SW 1271 (cell line): ENCODE data around the gene KCNJ10.

Experiments
- DNase-seq, 2 experiments: peaks; one replicate each; lab custom pipeline; 2025; lab: John Stamatoyannopoulos, UW

KCNJ10 gene

DNA sequence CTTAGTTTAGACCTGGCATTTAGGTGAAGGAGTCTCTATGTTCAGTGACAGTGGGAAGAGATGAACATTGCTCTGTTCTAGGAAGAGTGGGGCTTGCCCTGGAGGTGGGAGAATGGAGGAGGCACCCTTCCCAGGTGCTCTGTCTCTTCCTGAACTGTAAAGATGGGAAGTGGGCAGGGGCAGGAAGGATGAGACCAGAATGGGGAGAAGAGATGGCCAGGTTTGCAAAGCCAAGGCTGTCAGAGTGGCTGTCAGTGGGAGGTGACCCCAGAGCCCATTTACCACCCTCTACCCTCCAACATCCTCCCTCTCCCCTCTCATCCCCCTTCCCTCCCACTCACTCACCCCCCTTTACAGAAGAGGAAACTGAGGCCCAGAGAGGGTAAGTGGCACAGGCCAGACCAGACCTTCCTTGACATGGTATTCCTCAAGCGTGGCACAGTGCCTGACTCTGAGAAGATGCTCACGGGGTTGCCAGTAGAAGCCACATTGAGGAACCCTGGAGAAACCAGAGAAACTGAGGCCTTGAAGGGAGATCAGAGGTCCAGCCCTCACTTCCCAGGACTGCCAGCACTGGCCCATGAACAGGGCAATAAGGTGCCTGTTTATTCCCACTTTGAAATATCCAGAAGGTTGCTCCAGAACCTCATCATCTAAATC is 29.9 kb upstream of the KCNJ10 start:
- DNase-seq = no peak

DNA sequence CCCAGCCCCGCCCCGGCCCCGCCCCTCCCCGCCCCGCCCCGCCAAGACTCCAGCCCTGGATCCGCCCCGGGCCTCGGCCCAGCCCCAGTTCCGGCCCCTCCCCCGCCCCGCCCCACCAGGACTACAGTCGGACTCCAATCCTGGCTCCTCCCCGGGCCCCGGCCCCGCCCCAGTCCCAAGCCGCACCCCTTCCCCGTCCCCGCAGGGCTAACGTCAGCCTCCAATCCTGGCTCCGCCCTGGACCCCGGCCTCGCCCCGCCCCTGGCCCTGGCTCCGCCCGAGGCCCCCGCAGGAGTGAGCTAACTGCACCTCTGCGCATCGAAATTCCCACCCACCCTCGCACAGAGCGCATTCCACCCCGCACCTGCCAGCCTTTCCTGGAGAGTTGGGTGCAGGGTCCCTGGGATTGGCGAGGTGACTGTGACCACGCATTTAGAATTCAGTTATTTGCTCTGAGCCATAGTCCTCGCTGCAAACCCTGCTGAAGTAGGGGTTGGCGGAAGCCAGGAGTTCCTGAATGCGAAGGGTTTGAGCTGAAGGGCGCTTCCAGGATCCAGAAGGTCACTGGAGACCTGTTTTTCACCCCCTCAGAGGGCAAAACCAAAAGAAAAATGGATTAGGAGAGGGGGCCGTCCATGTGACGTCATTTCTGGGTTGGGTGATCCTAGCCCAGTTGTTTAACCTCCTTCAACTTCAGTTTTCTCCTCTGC is 29.0 kb upstream of the KCNJ10 start:
- DNase-seq = peak; percentile 25 to 73

DNA sequence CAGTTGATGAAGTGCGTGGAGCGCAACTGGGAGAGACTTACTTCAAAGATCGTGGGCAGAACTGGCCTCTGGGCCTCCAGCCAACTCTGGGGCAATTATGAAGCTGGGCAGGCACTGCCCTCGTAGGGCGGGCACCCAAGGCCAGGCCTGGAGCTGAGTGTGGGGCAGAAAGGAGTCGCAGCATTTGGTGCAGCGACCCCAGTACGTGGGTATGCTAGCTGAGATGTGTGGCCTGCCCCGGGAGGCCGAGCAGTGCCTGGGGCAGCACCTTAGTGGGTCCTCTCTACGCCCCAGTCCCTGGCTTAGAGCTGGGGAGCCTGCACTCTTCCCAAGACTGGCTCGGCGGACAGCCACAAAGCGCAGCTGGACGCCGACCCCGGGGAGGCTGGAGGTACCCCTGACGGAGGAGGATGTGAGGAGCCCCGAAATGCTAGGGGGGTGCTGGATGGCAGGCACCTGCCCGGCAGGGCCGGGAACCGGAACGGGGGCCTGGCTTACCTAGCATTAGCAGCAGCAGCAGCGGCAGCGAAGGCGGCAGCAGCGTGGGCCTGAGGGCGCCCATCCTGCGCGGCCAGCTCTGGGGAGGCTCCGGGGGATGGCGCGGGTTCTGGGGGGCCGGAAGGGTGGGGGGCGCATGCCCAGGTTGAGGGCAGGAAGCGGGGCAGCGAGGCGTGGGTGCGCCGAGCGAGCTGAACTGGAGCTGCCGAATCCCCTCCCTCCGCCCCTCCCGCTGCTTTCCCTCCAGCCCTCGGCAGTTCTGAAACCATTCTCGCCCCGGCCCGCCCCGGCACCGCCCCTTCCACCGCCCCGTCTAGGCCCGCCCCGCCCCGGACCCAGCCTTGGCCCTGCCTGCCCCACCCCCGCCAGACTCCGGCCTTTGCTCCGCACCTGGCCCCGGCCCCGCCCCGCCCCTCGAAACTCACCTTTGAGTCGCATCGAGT is 28.2 kb upstream of the KCNJ10 start, which contains the start of gene IGSF8:
IGSF8 (minus strand) TSS at position 709 of the 941 bp plus-strand sequence; CDS start at position 562, 147 bp downstream.
- peak in 1 of 2 experiments; percentile 47 for DNase-seq

DNA sequence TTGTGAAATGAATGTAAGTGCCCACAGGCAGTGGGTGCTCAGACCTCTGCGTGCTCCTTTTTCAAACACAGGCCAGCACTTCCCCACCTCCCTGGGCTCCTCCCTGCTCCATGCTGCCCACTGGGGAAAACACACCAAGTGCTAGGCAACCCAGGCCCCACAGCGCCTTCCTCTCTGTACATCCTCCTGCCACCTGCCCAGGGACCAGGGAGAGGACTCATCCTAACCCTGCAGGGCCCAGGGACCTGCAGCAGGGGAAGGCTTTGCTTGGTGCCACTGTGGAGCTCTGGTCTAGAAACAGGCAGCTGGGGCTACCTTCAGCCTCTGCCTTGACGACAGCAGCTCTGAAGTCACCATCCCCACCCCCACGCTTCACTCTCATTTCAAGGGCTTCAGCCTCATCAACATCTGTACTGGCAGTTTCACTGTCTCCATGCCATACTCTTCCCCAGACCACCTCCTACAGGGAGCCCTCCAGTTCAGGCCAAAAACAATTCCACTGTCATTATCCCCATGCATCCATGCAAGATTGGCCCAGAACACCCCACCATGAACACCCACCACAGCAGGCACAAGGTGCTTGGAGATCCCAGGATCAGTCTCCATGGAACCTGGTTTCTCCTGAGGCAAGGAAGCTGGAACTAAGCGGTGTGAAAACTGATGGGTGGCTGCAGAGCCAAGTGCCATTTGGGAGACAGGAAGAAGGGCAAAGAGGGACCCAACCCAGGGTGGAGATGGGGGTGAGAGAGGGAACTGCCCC is 27.4 kb upstream of the KCNJ10 start:
- DNase-seq = no peak

DNA sequence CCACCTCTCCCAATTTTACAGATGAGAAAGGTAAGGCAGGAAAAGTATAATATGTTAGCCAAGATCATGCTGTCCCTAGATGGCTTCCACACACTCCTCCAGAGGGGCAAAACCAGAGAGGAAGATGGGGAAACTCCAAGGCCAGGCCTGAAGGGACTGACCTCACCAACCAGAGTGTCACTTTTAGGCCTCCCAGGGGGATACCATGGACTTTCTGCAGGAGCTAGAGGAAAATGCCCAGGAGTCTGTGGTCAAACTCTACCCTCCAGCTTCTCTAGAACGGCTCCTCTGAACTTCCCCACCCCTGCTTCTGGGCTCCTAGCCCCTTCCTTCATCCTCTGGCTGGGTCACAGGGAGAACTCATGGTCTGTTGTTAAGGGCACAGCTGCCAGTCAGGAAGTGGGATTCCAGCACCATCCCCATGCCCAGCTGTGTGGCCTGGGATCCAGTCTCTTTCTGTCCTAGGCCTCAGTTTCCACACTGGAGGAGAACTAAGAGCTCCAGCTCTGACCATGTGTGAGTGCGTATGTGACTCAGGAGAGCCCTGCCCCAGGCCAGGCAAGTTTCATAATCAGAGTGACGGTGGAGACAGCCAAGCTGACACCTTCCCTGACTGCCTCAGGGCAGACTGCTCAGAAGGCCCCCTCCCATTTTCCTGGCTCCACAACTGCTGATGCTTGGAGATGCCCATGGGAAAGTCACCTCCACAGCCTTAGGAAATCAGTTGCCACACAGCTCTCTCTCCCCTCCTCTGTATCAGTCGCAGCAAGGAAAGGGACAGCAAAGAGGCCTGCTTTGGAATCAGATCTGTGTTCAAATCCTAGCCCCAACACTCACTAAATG is 26.5 kb upstream of the KCNJ10 start:
- DNase-seq = no peak

DNA sequence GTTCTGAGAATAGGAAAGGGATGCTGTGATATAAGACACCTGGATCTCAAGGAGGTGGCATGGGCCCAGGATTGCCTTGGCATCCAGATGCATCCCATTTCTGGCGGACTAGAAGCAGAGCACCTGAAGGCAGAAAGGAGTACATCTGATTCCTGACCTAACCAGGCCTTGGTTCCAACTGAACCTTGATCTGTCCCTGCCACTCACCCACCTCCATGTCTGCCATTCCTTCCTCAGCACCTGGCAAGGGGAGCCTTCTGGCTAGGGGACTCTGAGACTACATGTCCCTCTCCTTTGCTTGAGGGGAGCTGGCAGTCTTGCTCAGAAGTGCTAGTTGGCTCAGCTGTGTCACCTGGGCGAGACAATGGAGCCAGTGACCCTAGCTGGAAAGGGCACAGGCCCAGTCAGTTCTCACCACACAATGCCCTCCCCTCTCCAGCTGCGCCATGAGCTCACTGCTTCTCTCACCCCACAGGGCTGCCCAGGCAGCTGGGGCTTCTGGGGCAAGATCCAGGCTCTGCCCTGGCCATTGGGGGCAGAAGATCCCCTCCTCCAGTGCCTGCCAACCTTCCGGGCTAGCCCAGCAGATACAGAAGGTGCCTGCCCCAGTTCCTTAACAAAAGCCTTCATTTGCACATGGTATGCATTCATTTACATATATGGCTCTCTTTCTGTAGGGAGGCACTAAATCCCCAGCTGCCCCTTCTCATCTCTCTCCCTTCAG is 25.6 kb upstream of the KCNJ10 start:
- DNase-seq = no peak

DNA sequence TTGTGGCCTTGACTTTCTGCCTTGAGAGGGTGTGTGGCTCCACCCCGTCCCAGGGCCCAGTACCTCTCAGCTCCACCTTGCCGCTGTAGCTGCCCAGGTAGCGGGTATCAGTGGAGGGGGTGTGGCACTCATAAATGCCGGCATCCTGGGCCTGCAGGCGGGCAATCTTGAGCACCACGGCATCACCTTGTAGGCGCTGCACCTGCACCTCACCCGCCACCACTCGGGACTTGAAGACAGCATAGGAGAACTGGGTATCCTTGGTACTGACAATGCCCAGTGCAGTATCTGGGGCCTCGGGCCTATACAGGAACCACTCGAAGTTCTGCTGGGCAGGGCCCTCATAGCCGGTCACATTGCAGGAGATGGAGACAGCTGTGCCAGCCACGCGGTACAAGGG is 24.8 kb upstream of the KCNJ10 start:
- no peak for DNase-seq

DNA sequence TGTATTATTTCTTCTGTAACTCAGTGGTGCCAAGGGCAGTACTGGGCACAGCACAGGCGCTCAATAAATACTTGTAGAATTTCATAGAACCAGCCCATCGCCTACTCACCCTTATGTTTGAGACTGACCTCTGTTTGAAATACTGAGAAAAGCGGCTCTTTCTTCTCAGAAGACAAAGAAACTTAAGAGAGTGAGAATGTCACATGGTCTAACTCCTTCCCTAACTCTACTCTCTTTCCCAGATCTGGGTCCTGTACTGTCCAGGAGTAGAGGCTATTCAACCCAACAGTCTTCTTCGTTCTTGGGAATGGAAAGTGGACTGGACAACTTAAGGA is 24.3 kb upstream of the KCNJ10 start:
- no peak for DNase-seq

DNA sequence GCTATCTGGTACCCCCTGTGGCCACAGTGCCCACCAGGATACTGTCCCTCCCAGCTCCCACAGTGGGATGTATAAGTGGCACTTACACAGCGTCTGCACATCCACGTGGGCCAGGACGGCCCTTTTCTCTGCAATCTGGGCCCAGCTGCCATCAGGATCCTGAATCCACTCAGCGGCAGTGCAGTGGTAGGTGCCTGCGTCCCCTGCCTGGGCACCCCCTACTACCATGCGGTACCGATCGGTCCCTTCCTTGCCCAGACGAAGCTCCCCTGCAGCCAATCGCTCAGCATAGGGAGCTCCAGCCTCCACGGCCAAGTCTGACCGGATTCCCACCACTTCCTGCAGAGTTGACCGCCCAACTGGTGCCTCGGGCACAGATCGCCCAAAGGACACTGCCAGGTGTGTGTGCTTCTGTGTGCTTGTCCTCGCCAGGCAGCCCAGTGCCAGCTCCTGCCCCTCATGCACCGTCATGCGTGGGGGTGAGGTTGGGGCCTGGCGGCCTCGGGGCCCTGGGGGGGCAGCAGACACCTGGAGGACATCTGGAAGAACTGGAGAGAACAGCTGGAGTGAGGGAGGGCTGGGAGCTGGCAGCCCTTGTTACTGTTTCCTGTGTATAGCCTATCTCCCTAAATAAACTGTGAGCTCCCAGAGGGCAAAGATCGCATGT is 23.8 kb upstream of the KCNJ10 start:
- DNase-seq = no peak

DNA sequence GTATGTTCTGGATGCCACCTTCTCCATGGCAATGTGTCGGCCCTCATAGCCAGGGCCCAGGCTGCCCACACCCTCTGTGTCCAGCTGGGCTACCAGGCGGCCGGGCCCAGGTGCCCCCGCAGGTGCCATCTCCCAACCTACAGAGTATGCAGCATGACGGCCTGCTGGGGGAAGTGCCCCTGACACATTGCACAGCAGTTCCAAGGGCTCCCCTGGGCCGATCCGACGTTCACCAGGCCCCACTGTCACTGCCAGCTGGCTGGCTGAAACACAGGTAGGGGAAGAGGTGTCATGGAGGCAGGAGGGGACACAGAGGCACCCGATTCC is 23.1 kb upstream of the KCNJ10 start:
- DNase-seq = no peak

DNA sequence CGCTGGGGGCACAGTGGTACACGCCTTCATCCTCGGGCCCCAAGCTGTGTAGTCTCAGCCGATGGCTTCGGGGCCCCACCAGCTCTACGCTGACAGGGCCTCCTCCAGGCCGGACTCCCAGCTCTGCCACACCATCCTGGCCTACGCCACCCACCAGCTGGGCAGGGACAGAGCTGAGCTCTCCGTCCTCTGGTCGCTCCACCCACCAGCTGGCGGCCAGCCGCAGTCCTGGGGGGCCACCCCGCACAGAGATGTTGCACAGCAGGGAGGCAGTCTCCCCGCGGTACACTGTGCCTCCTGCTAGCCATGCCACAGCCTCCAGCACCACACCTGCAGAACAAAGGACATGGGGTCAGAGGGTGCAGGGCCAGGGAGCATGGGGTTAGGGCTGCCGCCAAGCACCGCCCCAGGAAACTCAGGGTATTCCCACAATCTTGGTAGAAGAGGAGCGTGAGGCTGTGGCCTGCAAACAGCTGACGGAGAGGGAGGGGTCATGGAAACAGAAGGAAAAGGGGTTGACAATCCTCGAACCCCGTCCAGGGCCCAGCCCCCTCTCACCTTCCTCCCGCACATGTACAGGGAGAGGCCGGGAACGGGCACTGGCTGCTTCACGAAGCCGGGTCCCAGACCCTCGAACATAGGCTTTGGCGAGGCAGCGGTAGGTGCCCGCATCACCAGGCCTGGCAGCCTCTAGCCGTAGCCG is 22.6 kb upstream of the KCNJ10 start:
- DNase-seq = no peak

DNA sequence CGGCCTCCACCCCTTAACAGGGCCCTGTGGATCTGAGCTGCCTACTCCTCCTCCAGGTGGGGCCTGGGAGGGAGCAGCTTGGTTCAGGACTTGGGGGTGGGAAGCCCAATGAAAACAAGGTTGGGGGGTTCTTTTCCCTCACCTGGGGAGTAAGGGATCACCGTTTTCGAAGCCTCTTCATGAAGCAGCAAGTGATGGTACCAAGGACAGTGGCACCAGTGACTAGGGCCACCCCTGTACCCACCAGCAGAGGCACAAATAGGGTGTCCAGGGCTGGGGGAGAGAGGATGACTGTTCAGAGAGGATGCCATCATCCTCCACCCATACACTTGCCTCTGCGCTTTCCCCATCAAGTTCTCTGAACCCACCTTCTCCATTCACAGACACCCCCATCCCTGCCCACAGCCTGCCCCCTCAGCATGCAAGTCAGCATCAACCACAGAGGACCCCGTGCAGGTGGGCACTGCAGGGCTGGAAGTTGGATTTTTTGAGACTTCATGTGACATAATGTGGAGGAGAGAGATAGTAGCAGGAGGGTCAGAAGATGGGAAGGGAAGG is 21.8 kb upstream of the KCNJ10 start:
- no peak for DNase-seq

DNA sequence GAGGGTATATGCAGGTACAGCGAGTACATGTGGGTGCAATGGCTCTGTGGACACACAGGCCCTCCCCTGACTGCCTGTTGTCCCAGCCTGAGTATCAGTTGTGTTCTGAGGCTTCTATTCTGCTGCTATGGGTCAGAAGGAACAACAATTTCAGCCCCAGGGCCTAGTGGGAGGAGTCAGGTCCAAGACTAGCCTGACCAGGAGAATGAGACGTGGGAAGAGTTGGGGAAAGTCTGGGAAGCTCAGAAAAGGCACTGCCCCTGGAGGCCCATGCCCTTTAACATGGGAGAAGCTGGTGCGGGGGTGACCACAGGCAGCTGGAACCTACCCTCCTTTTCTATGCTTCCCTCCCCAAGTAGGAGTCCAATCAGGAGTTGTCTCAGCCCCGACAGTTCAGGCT is 20.8 kb upstream of the KCNJ10 start:
- no peak for DNase-seq

DNA sequence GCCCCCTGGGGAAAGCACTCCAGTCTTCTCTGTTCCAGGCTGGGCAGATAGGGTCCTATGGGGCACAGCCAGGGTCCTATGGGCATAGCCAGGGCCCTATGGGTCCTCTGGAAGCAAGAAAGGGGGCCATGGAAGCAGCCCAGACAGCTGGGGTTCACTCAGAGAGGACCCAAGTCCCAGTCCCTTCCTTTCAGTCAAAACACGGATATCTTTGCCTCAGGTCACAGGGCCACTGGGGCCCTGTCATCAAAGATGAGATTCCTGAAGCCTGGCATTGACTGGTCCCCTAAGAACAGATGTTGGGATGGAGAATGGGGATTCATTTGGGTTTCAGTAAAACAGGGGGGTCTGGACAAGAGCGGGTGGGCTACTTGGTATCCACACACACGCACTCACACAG is 19.9 kb upstream of the KCNJ10 start:
- DNase-seq = no peak

DNA sequence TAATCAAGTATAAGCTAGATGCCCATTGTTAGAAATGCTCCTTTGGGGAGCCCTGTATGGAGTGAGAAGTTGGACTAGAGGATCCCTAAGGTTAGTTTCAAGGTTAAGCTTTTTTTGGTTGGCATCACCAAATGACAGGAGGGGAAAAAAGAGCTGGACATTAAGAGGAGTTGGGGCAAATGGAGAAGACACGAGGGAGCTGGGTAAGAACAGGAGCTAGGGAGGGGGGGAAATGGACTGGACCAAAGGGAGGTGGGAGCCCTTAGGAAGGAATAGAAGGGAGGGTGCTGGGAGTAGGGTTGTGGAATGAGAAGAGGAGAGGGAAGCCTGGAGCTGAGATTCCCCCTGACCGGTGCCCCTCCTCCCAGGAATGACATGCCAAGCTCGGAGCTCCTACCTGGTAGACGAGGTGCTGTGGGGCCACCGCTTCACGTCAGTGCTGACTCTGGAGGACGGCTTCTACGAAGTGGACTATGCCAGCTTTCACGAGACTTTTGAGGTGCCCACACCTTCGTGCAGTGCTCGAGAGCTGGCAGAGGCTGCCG is 17.2 kb upstream of the KCNJ10 start:
- DNase-seq = no peak

DNA sequence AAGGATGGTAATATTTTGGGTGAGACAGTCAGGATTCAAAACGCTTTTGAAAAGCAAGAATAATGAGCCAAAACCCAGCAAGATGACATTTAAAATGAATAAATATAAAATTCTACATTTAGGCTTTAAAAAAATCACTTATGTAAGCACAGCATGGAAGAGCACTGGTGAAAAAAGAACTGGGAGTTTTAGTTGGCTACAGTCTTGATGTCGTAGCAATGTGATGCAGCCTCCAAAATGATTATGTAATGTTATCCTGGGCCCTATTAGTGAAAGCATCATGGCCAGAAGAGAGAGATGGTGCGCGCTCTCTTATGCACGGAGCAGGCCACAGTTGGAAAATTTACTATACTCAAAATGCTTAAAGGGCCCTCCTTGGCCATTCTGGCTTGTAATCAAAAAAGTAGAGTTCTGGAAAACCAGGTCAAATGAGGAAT is 16.5 kb upstream of the KCNJ10 start:
- DNase-seq = no peak

DNA sequence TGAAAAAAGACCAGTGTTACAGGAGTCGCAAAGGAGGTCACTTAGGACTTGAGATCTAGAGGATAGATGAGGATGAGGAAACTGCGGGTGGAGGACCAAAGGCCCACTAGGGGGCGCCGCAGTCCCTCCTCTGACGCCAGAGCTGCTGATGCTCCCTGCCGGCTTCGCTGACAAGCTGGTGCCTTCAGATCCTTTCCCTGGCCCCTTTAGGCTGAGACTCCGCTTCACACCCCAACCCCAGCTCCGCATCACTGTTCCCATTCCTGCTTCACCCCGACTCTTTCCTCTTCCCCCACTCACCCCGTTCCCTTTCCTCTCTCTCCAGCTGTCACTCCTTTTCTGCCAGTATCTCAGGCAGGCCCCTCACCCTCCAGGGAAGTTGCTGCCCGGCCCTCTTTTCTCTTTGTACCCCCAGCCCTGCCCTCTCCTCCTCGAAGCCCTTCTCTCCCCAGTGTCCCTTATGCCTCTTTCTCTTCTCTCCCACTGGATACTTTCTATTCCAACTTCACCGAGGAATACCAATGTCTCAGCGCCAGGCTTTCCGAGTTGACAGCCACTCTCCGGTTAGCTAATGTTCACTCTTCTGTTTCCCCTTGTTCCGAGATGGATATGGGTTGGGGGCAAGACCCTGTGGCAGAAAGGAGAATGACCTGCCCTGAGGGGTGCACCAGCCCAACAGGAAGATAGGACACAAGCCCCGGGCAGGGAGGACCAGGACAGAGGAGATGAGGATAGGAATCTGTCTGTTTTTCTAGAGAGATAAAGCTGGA is 15.9 kb upstream of the KCNJ10 start:
- peak in 1 of 2 experiments; percentile 43 for DNase-seq

DNA sequence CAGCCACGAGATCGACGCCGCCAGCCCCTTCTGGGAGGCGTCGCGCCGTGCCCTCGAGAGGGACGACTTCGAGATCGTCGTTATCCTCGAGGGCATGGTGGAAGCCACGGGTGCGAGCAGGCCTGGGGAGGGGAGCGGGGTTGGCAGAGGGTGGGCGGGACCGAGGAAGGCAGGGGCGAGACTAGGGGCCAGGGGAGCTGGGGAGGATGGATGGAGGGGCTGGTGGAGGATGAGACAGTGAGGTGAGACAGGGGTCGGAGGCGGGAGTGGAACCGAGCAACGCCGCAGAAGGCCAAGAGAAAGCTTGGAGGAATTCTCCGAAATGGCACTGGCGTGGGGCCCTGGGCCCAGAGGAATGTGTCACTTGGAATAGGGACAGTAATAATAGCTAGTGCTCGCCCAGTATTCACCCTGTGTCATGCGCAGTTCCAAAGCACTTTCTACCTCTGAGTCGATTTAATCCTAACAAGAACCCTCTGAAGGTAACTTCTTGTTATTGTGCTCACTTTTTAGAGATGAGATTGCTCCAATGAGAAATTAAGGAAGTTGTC is 14.9 kb upstream of the KCNJ10 start:
- no peak for DNase-seq
